Measurements from ENCODE around the gene SLC35A5. TPM values are rescaled to one million over a fixed set of nuclear protein-coding genes. Genes with fewer than 3 reads are reported as not detected.

The SLC35A5 gene
- total and polyA plus RNA-seq, 2 of the 8 experiments (the other 6 are each of a cell fraction or from before 2014, with no cell fraction given) = 36.5 to 38.6 TPM

Other genes with a start within 250 kb of the SLC35A5 start
- gene CD200, start 228.9 kb upstream of the SLC35A5 start, total RNA-seq (2021; fragmentation: NEBNext Ultra II Directional; extraction: Animal tissue kit (Norgen Biotek cat#: 25700)) = 50.2 and 51.9 TPM in 2 replicates
- gene CD200, start 228.9 kb upstream of the SLC35A5 start, polyA plus RNA-seq (2011; rRNA removed) = 25.0 and 45.8 TPM in 2 replicates
- not detected in 2 replicates for gene BTLA, start 62.6 kb upstream of the SLC35A5 start, total RNA-seq (2021; fragmentation: NEBNext Ultra II Directional; extraction: Animal tissue kit (Norgen Biotek cat#: 25700))
- gene BTLA, start 62.6 kb upstream of the SLC35A5 start, polyA plus RNA-seq (2011; rRNA removed) = not detected in 2 replicates
- 54.9 and 55.3 TPM in 2 replicates for gene ATG3, start 83 bp upstream of the SLC35A5 start, total RNA-seq (2021; fragmentation: NEBNext Ultra II Directional; extraction: Animal tissue kit (Norgen Biotek cat#: 25700))
- 27.3 and 27.6 TPM in 2 replicates for gene ATG3, start 83 bp upstream of the SLC35A5 start, polyA plus RNA-seq (2011; rRNA removed)
- 12.6 and 12.9 TPM in 2 replicates for gene CCDC80, start 79.1 kb downstream of the SLC35A5 start, total RNA-seq (2021; fragmentation: NEBNext Ultra II Directional; extraction: Animal tissue kit (Norgen Biotek cat#: 25700))
- gene CCDC80, start 79.1 kb downstream of the SLC35A5 start, polyA plus RNA-seq (2011; rRNA removed) = 0.89 and 1.1 TPM in 2 replicates